H9 (cell line): ENCODE results near the gene NPFFR2. TPM values are rescaled to one million over a fixed set of nuclear protein-coding genes. Genes with fewer than 3 reads are reported as not detected.

Experiments
- DNase-seq: peaks from one replicate; pipeline ENCODE4 v3.0.0-alpha.2; 2017
- H2AFZ ChIP-seq: one replicate; pipeline ENCODE4 v1.6.1; 2013; ENCODE audit warnings: mild to moderate bottlenecking, low read length, control low read depth, moderate library complexity
- H2AK5ac ChIP-seq: 2 replicates; pipeline ENCODE4 v1.6.1; 2013; ENCODE audit warnings: low read length, control low read depth, mixed read lengths; ENCODE audit not compliant: insufficient read length
- H2BK120ac ChIP-seq: one replicate; pipeline ENCODE4 v1.6.1; 2013; ENCODE audit warnings: low read depth, mild to moderate bottlenecking, low read length, control low read depth, inconsistent platforms; ENCODE audit not compliant: poor library complexity, severe bottlenecking
- H2BK12ac ChIP-seq: 2 replicates; pipeline ENCODE4 v1.6.1; 2013; ENCODE audit warnings: low read length, control low read depth, mixed read lengths, low read depth; ENCODE audit not compliant: insufficient read length
- H2BK15ac ChIP-seq: 2 replicates; pipeline ENCODE4 v1.6.1; 2013; ENCODE audit warnings: low read depth, low read length, control low read depth
- H2BK20ac ChIP-seq: one replicate; pipeline ENCODE4 v1.6.1; 2013; ENCODE audit warnings: low read depth, mild to moderate bottlenecking, low read length, control low read depth, inconsistent platforms; ENCODE audit not compliant: poor library complexity, severe bottlenecking
- H2BK5ac ChIP-seq: 2 replicates; pipeline ENCODE4 v1.6.1; 2013; ENCODE audit warnings: low read length, control low read depth, mixed read lengths; ENCODE audit not compliant: insufficient read length
- H3K14ac ChIP-seq: 2 replicates; pipeline ENCODE4 v1.6.1; 2013; ENCODE audit warnings: low read length, control low read depth; ENCODE audit not compliant: insufficient read depth
- H3K18ac ChIP-seq: 2 replicates; pipeline ENCODE4 v1.6.1; 2013; ENCODE audit warnings: low read depth, mild to moderate bottlenecking, mixed read lengths, low read length, control low read depth; ENCODE audit not compliant: insufficient read length
- H3K23ac ChIP-seq: 2 replicates; pipeline ENCODE4 v1.6.1; 2013; ENCODE audit warnings: low read length, control low read depth, mixed read lengths, low read depth; ENCODE audit not compliant: insufficient read length
- H3K23me2 ChIP-seq: 2 replicates; pipeline ENCODE4 v1.6.1; 2013; ENCODE audit warnings: low read depth, mild to moderate bottlenecking, mixed read lengths, low read length, control low read depth; ENCODE audit not compliant: insufficient read length, poor library complexity, severe bottlenecking
- H3K27ac ChIP-seq: 2 replicates; pipeline ENCODE4 v1.5.1; 2013; ENCODE audit warnings: low read length, control low read depth, mixed read lengths, low read depth; ENCODE audit not compliant: insufficient read length
- H3K27me3 ChIP-seq: 2 replicates; pipeline ENCODE4 v1.6.1; 2013; ENCODE audit warnings: low read length, control low read depth, inconsistent platforms; ENCODE audit not compliant: insufficient read depth
- H3K4ac ChIP-seq: 2 replicates; pipeline ENCODE4 v1.6.1; 2013; ENCODE audit warnings: low read depth, mild to moderate bottlenecking, control low read depth, inconsistent platforms, low read length, moderate library complexity
- H3K4me1 ChIP-seq: 2 replicates; pipeline ENCODE4 v1.6.1; 2013; ENCODE audit warnings: low read length, control low read depth, inconsistent platforms; ENCODE audit not compliant: insufficient read depth
- H3K4me2 ChIP-seq: 2 replicates; pipeline ENCODE4 v1.6.1; 2013; ENCODE audit warnings: low read length, control low read depth, mixed read lengths; ENCODE audit not compliant: insufficient read length, insufficient read depth
- H3K56ac ChIP-seq: 2 replicates; pipeline ENCODE4 v1.6.1; 2013; ENCODE audit warnings: low read depth, mild to moderate bottlenecking, mixed read lengths, low read length, control low read depth; ENCODE audit not compliant: insufficient read length
- H3K79me1 ChIP-seq: 2 replicates; pipeline ENCODE4 v1.6.1; 2013; ENCODE audit warnings: low read depth, mild to moderate bottlenecking, moderate library complexity, low read length, control low read depth, inconsistent platforms; ENCODE audit not compliant: insufficient read depth, poor library complexity, severe bottlenecking
- H3K79me2 ChIP-seq: 2 replicates; pipeline ENCODE4 v1.6.1; 2013; ENCODE audit warnings: low read length, control low read depth, inconsistent platforms; ENCODE audit not compliant: insufficient read depth
- H3K9ac ChIP-seq: 2 replicates; pipeline ENCODE4 v1.6.1; 2013; ENCODE audit warnings: low read length, control low read depth, mixed read lengths; ENCODE audit not compliant: insufficient read length; ENCODE audit errors: extremely low read depth
- H3K9me3 ChIP-seq: one replicate; pipeline ENCODE4 v1.6.1; 2013; ENCODE audit warnings: low read depth, low read length, inconsistent platforms; ENCODE audit not compliant: control insufficient read depth
- H3T11ph ChIP-seq: one replicate; pipeline ENCODE4 v1.6.1; 2013; ENCODE audit warnings: mild to moderate bottlenecking, low read length, control low read depth, inconsistent platforms
- H4K20me1 ChIP-seq: one replicate; pipeline ENCODE4 v1.6.1; 2013; ENCODE audit not compliant: control insufficient read depth, insufficient read length, insufficient read depth
- H4K5ac ChIP-seq: 2 replicates; pipeline ENCODE4 v1.6.1; 2013; ENCODE audit warnings: low read depth, mild to moderate bottlenecking, mixed read lengths, low read length, control low read depth; ENCODE audit not compliant: insufficient read length
- H4K8ac ChIP-seq: replicated peaks from 2 replicates; pipeline ENCODE4 v1.6.1; 2013; ENCODE audit warnings: low read length, control low read depth, mixed read lengths, low read depth; ENCODE audit not compliant: insufficient read length
- H4K91ac ChIP-seq: 2 replicates; pipeline ENCODE4 v1.6.1; 2013; ENCODE audit warnings: low read depth, mild to moderate bottlenecking, moderate library complexity, mixed read lengths, low read length, control low read depth; ENCODE audit not compliant: insufficient read length
- H3K27ac Mint-ChIP-seq, 3 experiments: 2 replicates in 2 of 3; 3 replicates in 1 of 3; pipeline ENCODE4 v1.8.0; 2020 to 2021; ENCODE audit warnings: mixed read lengths in 3 of 3, mild to moderate bottlenecking in 1 of 3, moderate library complexity in 1 of 3
- H3K27me3 Mint-ChIP-seq: 2 replicates; pipeline ENCODE4 v1.8.0; 2021; ENCODE audit warnings: low read depth, mild to moderate bottlenecking, moderate library complexity, mixed read lengths
- H3K36me3 Mint-ChIP-seq, 3 experiments: 2 replicates in 2 of 3; 3 replicates in 1 of 3; pipeline ENCODE4 v1.8.0; 2020 to 2021; ENCODE audit warnings: low read depth in 3 of 3, mixed read lengths in 3 of 3; ENCODE audit not compliant: insufficient read depth in 1 of 3
- H3K4me1 Mint-ChIP-seq, 2 experiments: 2 replicates each; pipeline ENCODE4 v1.8.0; 2020; ENCODE audit warnings: mixed read lengths in 2 of 2
- H3K4me3 Mint-ChIP-seq, 2 experiments: 2 replicates in 1 of 2; 3 replicates in 1 of 2; pipeline ENCODE4 v1.8.0; 2020 to 2021; ENCODE audit warnings: mild to moderate bottlenecking in 2 of 2, mixed read lengths in 2 of 2, moderate library complexity in 1 of 2
- H3K9me3 Mint-ChIP-seq, 2 experiments: 2 replicates in 1 of 2; 3 replicates in 1 of 2; pipeline ENCODE4 v1.8.0; 2020; ENCODE audit warnings: mild to moderate bottlenecking in 2 of 2, mixed read lengths in 2 of 2, moderate library complexity in 1 of 2
- total RNA-seq: library from RNA; stranded (reverse); gene quantifications from 2 replicates; pipeline ENCODE4 v1.2.1, GENCODE V29; 2021
- TF ChIP-seq, protein P1 (sequence below): fragments of 200-600 bp; sonication (generic); conservative IDR thresholded peaks from 3 replicates; pipeline ENCODE4 v1.8.0; 2021; ENCODE audit warnings: antibody characterized with exemption, mild to moderate bottlenecking

Gene NPFFR2
- total RNA-seq, 1 experiment from 2014 or later: 7.3 TPM

DNA sequence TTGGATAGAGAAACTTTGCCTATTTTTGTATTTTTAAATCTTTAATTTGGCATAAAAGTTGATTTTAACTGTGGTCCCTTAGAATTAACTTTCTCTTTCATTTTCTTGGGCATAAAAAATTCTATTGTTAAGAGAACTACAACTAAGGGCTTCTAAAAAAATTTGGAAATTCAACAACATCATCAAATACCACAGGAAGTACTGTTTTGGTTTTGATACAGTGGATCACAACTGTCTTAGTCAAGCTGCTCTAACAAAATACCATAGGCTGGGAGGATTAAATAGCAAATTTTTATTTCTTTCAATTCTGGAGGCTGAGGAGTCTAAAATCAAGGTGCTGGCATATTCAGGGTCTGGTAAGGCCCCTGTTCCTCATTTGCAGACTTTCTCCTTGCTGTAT, 19.9 kb upstream of the NPFFR2 start:
- Histone ChIP-seq H3K18ac (no peak overlapping the region), H4K91ac (no peak overlapping the region), H2BK5ac (no peak overlapping the region), H3K4me1 (no peaks in the 10 kb centered on the region), H4K8ac (no peak overlapping the region), H3K79me1 (no peaks in the 10 kb centered on the region), H2AK5ac (no peak overlapping the region), H2BK15ac (no peak overlapping the region), H2BK12ac (no peak overlapping the region), H3K9ac (no peak overlapping the region), H3K23ac (no peak overlapping the region), H2BK120ac (no peak overlapping the region), H3K23me2 (no peaks in the 10 kb centered on the region), H4K5ac (no peak overlapping the region), H3K4me2 (no peak overlapping the region), H3K4ac (no peak overlapping the region), H3K14ac (no peak overlapping the region), H3K79me2 (no peaks in the 10 kb centered on the region), H2AFZ (no peak overlapping the region), H3K56ac (no peak overlapping the region), H3K27me3 (no peaks in the 10 kb centered on the region), H3K9me3 (no peaks in the 10 kb centered on the region), H3T11ph (no peak overlapping the region), H4K20me1 (no peaks in the 10 kb centered on the region), H2BK20ac (no peak overlapping the region), H3K27ac (no peak overlapping the region)
- Mint-ChIP-seq H3K27me3 (no peaks in the 10 kb centered on the region), H3K4me1 (no peaks in the 10 kb centered on the region), H3K9me3 (no peaks in the 10 kb centered on the region), H3K27ac (no peak overlapping the region), H3K36me3 (no peaks in the 10 kb centered on the region; a peak in 1 of 7 replicates), H3K4me3 (no peak overlapping the region)
- TF ChIP-seq, protein P1, sequence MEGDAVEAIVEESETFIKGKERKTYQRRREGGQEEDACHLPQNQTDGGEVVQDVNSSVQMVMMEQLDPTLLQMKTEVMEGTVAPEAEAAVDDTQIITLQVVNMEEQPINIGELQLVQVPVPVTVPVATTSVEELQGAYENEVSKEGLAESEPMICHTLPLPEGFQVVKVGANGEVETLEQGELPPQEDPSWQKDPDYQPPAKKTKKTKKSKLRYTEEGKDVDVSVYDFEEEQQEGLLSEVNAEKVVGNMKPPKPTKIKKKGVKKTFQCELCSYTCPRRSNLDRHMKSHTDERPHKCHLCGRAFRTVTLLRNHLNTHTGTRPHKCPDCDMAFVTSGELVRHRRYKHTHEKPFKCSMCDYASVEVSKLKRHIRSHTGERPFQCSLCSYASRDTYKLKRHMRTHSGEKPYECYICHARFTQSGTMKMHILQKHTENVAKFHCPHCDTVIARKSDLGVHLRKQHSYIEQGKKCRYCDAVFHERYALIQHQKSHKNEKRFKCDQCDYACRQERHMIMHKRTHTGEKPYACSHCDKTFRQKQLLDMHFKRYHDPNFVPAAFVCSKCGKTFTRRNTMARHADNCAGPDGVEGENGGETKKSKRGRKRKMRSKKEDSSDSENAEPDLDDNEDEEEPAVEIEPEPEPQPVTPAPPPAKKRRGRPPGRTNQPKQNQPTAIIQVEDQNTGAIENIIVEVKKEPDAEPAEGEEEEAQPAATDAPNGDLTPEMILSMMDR: no peak
- no peak for DNase-seq
